Keratinocyte (primary cell): ENCODE data around the gene S100PBP. TPM values are rescaled to one million over a fixed set of nuclear protein-coding genes. Genes with fewer than 3 reads are reported as not detected.

Experiments used
- DNase-seq: peaks from one replicate; pipeline ENCODE4 v3.0.0-alpha.2; 2011; ENCODE audit warnings: low read depth, missing footprints, low spot score
- FAIRE-seq: peaks from 2 replicates; lab custom pipeline; 2011; peaks lifted over from hg19 to GRCh38; lab: Jason Lieb, UNC
- H2AFZ ChIP-seq: 2 replicates; pipeline ENCODE4 v1.6.0; 2012; ENCODE audit warnings: low read length, control low read depth, inconsistent platforms; ENCODE audit not compliant: control insufficient read depth
- H3K27ac ChIP-seq: 2 replicates; pipeline ENCODE4 v1.5.1; 2011; ENCODE audit warnings: low read length; ENCODE audit not compliant: control insufficient read depth, insufficient read depth
- H3K27me3 ChIP-seq: 3 replicates; pipeline ENCODE4 v1.6.0; 2011; ENCODE audit warnings: low read length; ENCODE audit not compliant: control insufficient read depth, insufficient read depth; ENCODE audit errors: extremely low read depth
- H3K36me3 ChIP-seq, 2 experiments: 2 replicates in 1 of 2; 3 replicates in 1 of 2; pipeline ENCODE4 v1.5.1; 2011; ENCODE audit warnings: low read length in 2 of 2, mild to moderate bottlenecking in 1 of 2; ENCODE audit not compliant: control insufficient read depth in 2 of 2, insufficient read depth in 2 of 2; ENCODE audit errors: extremely low read depth in 1 of 2
- H3K4me1 ChIP-seq: 3 replicates; pipeline ENCODE4 v1.5.1; 2011; ENCODE audit warnings: low read length; ENCODE audit not compliant: control insufficient read depth, insufficient read depth; ENCODE audit errors: extremely low read depth
- H3K4me2 ChIP-seq: 3 replicates; pipeline ENCODE4 v1.6.0; 2011; ENCODE audit warnings: low read depth, low read length; ENCODE audit not compliant: control insufficient read depth, insufficient read depth; ENCODE audit errors: extremely low read depth
- H3K4me3 ChIP-seq, 3 experiments: fragments of 200-600 bp in 1 of 3; sonication (generic) in 1 of 3; 2 replicates in 2 of 3; 3 replicates in 1 of 3; pipeline ENCODE4 v1.5.1; 2011 to 2016; ENCODE audit warnings: low read length in 3 of 3, mild to moderate bottlenecking in 3 of 3, control low read depth in 2 of 3, inconsistent platforms in 1 of 3, low read depth in 1 of 3, mixed read lengths in 1 of 3, mixed run types in 1 of 3, moderate library complexity in 1 of 3; ENCODE audit not compliant: control insufficient read depth in 2 of 3, insufficient read depth in 2 of 3; ENCODE audit errors: extremely low read depth in 1 of 3
- H3K79me2 ChIP-seq: 2 replicates; pipeline ENCODE4 v1.6.0; 2012; ENCODE audit warnings: low read length; ENCODE audit not compliant: control insufficient read depth, insufficient read depth
- H3K9ac ChIP-seq: 3 replicates; pipeline ENCODE4 v1.6.0; 2011; ENCODE audit warnings: low read length; ENCODE audit not compliant: control insufficient read depth, insufficient read depth; ENCODE audit errors: extremely low read depth
- H3K9me1 ChIP-seq: 3 replicates; pipeline ENCODE4 v1.6.0; 2011; ENCODE audit warnings: low read length; ENCODE audit not compliant: control insufficient read depth, insufficient read depth; ENCODE audit errors: extremely low read depth
- H3K9me3 ChIP-seq: 2 replicates; pipeline ENCODE4 v1.5.1; 2012; ENCODE audit warnings: low read depth, low read length; ENCODE audit not compliant: control insufficient read depth
- H4K20me1 ChIP-seq: 3 replicates; pipeline ENCODE4 v1.6.0; 2011; ENCODE audit warnings: low read length; ENCODE audit not compliant: control insufficient read depth, insufficient read depth; ENCODE audit errors: extremely low read depth
- EZH2 ChIP-seq: IDR thresholded peaks from one replicate; pipeline ENCODE4 v1.6.1; 2012; ENCODE audit warnings: inconsistent platforms, mild to moderate bottlenecking, low read length, moderate library complexity
- dilution Hi-C: fragments of 300-500 bp; cut with MboI; formaldehyde crosslinking; loops from one replicate; pipeline ENCODE4 v1.7.0; 2020; ENCODE audit warnings: low sequenced_read_pairs; ENCODE audit not compliant: extremely low pct_ligation_motif_present
- polyA plus RNA-seq, 5 experiments: library from polyadenylated mRNA; depleted of rRNA in 3 of 5; stranded (reverse) in 3 of 5; stranded (forward) in 1 of 5; unstranded in 1 of 5; fragments of >200 nt; gene quantifications; 1 replicate in 1 of 5; 2 replicates in 3 of 5; 3 replicates in 1 of 5; pipeline versions ENCODE4 v1.2.1 to v1.2.3, GENCODE V29; 2011 to 2012; ENCODE audit warnings: missing spikeins in 2 of 5, low read depth in 1 of 5, low replicate concordance in 1 of 5
- TF ChIP-seq, protein P1 (sequence below), 3 experiments: IDR thresholded peaks in 1 of 3; conservative IDR thresholded peaks in 1 of 3; optimal IDR thresholded peaks in 1 of 3; 2 replicates in 2 of 3; 3 replicates in 1 of 3; pipeline versions ENCODE3 to v1.5.1; 2011; ENCODE audit warnings: low read length in 3 of 3, mild to moderate bottlenecking in 3 of 3, moderate library complexity in 2 of 3, control low read depth in 1 of 3, inconsistent platforms in 1 of 3; ENCODE audit not compliant: insufficient read depth in 2 of 3; ENCODE audit errors: extremely low read depth in 1 of 3

The S100PBP gene
- polyA plus RNA-seq, 1 donor (not counting 4 experiments of a cell fraction or from before 2014, with no cell fraction given): 29.0 TPM

GRCh38 chr1:32861904-32862695 lies 44.6 kb downstream of the S100PBP start:
- H4K20me1 ChIP-seq: no peaks in the 10 kb centered on the region
- H3K9ac ChIP-seq: no peak overlapping the region
- no peak overlapping the region for H3K4me3 ChIP-seq
- FAIRE-seq (no peak), DNase-seq (no peak)
- no peaks in the 10 kb centered on the region for H3K79me2 ChIP-seq
- H3K36me3 ChIP-seq: peaks cover 0 to 5% of the 10 kb centered on the region in 2 experiments
- no peaks in the 10 kb centered on the region for H3K9me1 ChIP-seq
- no peak for TF ChIP-seq EZH2
- H3K9me3 ChIP-seq: no peaks in the 10 kb centered on the region
- H3K27ac ChIP-seq: no peak overlapping the region
- peaks cover 14% of the 10 kb centered on the region for H3K4me1 ChIP-seq
- dilution Hi-C loops: no loop called here
- no peak overlapping the region for H2AFZ ChIP-seq
- no peaks in the 10 kb centered on the region for H3K27me3 ChIP-seq
- H3K4me2 ChIP-seq: no peak overlapping the region

DNA sequence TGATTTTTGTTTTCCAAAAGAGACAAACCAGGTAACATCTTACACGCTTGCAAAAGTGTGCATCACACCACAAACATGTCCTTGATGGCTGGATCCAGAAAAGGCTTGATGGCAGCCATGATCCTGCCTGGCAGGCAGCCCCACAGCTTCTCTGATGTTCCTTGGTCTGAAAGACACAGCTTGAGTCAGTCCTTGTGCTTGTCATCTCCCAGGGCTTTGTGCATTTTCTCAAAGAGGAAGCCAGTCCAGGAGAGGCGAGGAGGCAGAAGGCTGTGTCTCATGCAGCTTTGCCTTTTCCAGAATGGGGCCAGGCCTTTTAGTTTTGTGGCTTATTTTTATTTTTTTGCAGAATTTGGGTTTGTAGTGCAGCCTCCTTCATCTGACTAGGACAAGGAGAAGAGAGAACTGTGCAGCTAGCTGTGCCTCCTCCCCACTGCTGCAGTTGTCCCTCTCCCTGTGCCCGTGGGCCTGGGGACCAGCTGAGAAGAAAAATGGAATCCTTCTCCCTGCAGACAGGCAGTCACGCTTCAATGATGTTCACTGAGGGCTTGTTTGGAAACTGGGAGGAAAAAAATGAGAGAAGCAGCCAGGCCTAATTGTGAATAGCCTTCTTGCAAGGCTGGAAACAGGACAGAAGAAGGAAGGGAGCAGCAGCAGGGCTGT lies 45.9 kb downstream of the S100PBP start:
- dilution Hi-C loops: no loop called here
- no peak for FAIRE-seq
- peaks cover 0 to 2% of the 10 kb centered on the region in 2 experiments for H3K36me3 ChIP-seq

More for the DNA sequence above, 45.9 kb downstream of the S100PBP start:
- no peaks in the 10 kb centered on the region for H4K20me1 ChIP-seq
- H3K4me3 ChIP-seq: no peak overlapping the region
- H3K9ac ChIP-seq: no peak overlapping the region
- no peak overlapping the region for H3K4me2 ChIP-seq
- no peaks in the 10 kb centered on the region for H3K9me1 ChIP-seq
- TF ChIP-seq, protein P1, sequence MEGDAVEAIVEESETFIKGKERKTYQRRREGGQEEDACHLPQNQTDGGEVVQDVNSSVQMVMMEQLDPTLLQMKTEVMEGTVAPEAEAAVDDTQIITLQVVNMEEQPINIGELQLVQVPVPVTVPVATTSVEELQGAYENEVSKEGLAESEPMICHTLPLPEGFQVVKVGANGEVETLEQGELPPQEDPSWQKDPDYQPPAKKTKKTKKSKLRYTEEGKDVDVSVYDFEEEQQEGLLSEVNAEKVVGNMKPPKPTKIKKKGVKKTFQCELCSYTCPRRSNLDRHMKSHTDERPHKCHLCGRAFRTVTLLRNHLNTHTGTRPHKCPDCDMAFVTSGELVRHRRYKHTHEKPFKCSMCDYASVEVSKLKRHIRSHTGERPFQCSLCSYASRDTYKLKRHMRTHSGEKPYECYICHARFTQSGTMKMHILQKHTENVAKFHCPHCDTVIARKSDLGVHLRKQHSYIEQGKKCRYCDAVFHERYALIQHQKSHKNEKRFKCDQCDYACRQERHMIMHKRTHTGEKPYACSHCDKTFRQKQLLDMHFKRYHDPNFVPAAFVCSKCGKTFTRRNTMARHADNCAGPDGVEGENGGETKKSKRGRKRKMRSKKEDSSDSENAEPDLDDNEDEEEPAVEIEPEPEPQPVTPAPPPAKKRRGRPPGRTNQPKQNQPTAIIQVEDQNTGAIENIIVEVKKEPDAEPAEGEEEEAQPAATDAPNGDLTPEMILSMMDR (optimal IDR thresholded peaks at IDR 0.05 in 1 of 3, IDR thresholded peaks at IDR 0.05 in 1 of 3, conservative IDR thresholded peaks at IDR 0.05 in 1 of 3; ENCODE audit: extremely low read depth in 1 of 3, insufficient read depth in 2 of 3, low read length in 3 of 3): no peak
- TF ChIP-seq EZH2: no peak
- no peak overlapping the region for H3K27ac ChIP-seq
- no peak overlapping the region for H2AFZ ChIP-seq
- no peaks in the 10 kb centered on the region for H3K27me3 ChIP-seq
- H3K9me3 ChIP-seq: no peaks in the 10 kb centered on the region
- H3K4me1 ChIP-seq: peaks cover 14% of the 10 kb centered on the region
- no peak for DNase-seq
- no peaks in the 10 kb centered on the region for H3K79me2 ChIP-seq
